ENCODE results near the gene ALPK3. TPM values are rescaled to one million over a fixed set of nuclear protein-coding genes. Genes with fewer than 3 reads are reported as not detected.

ALPK3 gene
- total and polyA plus RNA-seq, 9 of the 15 experiments (the other 6 are each of a cell fraction or from before 2014, with no cell fraction given), result 0.04 to 1.0 (median 0.07) TPM; not detected in 2

GRCh38 chr15:84772467-84772866 lies 44.7 kb upstream of the ALPK3 start:
- Histone ChIP-seq H3K79me2 (ENCODE audit: control insufficient read depth, insufficient read depth, low read length) (peaks cover 30% of the 10 kb centered on the region; the same call in 2 of the 3 replicates), H3K36me3 (ENCODE audit: control insufficient read depth, insufficient read depth, low read length) (peaks cover 52% of the 10 kb centered on the region; the same call in 2 of the 3 replicates), H2AFZ (ENCODE audit: low read depth, low read length) (no peak overlapping the region), H4K20me1 (replicated peaks; ENCODE audit: control insufficient read depth, insufficient read depth, low read length) (peaks cover 5% of the 10 kb centered on the region; the same call in 1 of the 2 replicates), H3K27ac (ENCODE audit: extremely low read depth, low read depth, low read length) (no peak overlapping the region), H3K27me3 (ENCODE audit: control insufficient read depth in 2 of 2, insufficient read depth in 2 of 2, low read length in 2 of 2) (no peaks in the 10 kb centered on the region), H3K4me2 (ENCODE audit: insufficient read depth, low read length) (no peak overlapping the region), H3K4me3 (no peak overlapping the region), H3K9ac (ENCODE audit: insufficient read depth in 1 of 2, low read depth in 2 of 2, low read length in 2 of 2) (no peak overlapping the region), H3K9me1 (ENCODE audit: control insufficient read depth, insufficient read depth, low read length) (no peaks in the 10 kb centered on the region), H3K4me1 (replicated peaks in 1 of 2; ENCODE audit: control insufficient read depth in 2 of 2, insufficient read depth in 2 of 2, low read length in 2 of 2) (no peaks in the 10 kb centered on the region), H3K9me3 (replicated peaks; ENCODE audit: control insufficient read depth, insufficient read depth, low read depth, low read length) (no peaks in the 10 kb centered on the region)
- TF ChIP-seq NFIC (IDR thresholded peaks at IDR 0.05), result no peak
- no peak for TF ChIP-seq ZNF717 (CRISPR knock-in tag; IDR thresholded peaks at IDR 0.05)
- no peak for TF ChIP-seq BHLHE40 (IDR thresholded peaks at IDR 0.05; ENCODE audit: low read length)
- FAIRE-seq (no peak), ATAC-seq (no peak), DNase-seq (ENCODE audit: extremely low read depth in 1 of 4, low spot score in 3 of 4) (no peak)
- in situ Hi-C loops (cut with MboI) (no loop called here), intact Hi-C loops (cut with micrococcal nuclease) (no loop called here)
- POLR2A ChIA-PET, result interaction anchor here (0.6 to 1.1 kb wide), 4 partner anchors 12 to 202 kb away, joined by 3 to 5 read pairs (median 3); no protein-coding TSS in a partner anchor
- 82% methylated on average over 2 of the region's 2 CpGs for WGBS (ENCODE audit: insufficient coverage, low coverage, missing lambda C conversion rate)
- no TSS peak for BruUV-seq (replicated peaks)
- CTCF ChIA-PET (ENCODE audit: low intra/inter-chr PET ratio), result no interaction called here

DNA sequence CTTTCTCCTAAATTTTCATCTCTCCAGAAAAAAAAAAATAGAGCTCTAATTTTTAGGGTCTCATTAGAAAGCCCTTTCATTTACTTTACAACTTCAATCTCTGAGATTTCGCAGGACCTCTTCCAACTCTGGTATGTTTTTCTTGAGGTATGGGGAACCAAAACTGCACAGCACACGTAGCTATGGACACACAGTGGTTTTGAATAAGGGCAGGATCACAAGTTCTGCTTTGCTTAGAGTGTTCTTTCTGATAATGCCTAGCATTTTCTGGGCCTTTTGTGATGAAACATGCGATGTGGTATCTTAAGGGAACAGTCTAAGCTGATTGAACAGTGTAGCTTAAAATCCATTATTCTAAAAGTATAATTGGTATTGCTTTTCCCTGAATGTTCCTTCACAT lies 43.4 kb upstream of the ALPK3 start:
- peak; percentile 61 for FAIRE-seq
- POLR2A ChIA-PET, result interaction anchor here (0.6 to 1.3 kb wide), 3 partner anchors 11 to 71 kb away, joined by 3 to 7 read pairs (median 3); no protein-coding TSS in a partner anchor
- in situ Hi-C loops (cut with MboI) (no loop called here), intact Hi-C loops (cut with micrococcal nuclease) (no loop called here)
- H3K27ac ChIP-seq (ENCODE audit: extremely low read depth, low read depth, low read length), result no peak overlapping the region
- BruUV-seq (replicated peaks), result no TSS peak
- H3K79me2 ChIP-seq (ENCODE audit: control insufficient read depth, insufficient read depth, low read length), result peaks cover 30% of the 10 kb centered on the region; the same call in 2 of the 3 replicates
- 87% methylated on average over 3 of the region's 3 CpGs for WGBS (ENCODE audit: insufficient coverage, low coverage, missing lambda C conversion rate)
- no peak overlapping the region for H3K4me3 ChIP-seq
- no peak overlapping the region for H3K9ac ChIP-seq (ENCODE audit: insufficient read depth in 1 of 2, low read depth in 2 of 2, low read length in 2 of 2)
- no peak for TF ChIP-seq ZNF174 (CRISPR knock-in tag; IDR thresholded peaks at IDR 0.05)
- no peak for TF ChIP-seq MTA3 (IDR thresholded peaks at IDR 0.05; ENCODE audit: borderline replicate concordance)
- no peak for TF ChIP-seq ZNF140 (CRISPR knock-in tag; IDR thresholded peaks at IDR 0.05)
- TF ChIP-seq CHD1 (IDR thresholded peaks at IDR 0.05; ENCODE audit: low read length), result no peak
- TF ChIP-seq NFATC3 (IDR thresholded peaks at IDR 0.05), result no peak
- TF ChIP-seq ZEB2 (IDR thresholded peaks at IDR 0.05), result no peak
- TF ChIP-seq HMGN3 (IDR thresholded peaks at IDR 0.05; ENCODE audit: borderline replicate concordance, extremely low read depth, insufficient read length, low read depth, low read length), result no peak
- no peak for TF ChIP-seq SRSF7 (optimal IDR thresholded peaks at IDR 0.05; ENCODE audit: low read depth, low read length)
- TF ChIP-seq YY1 (IDR thresholded peaks at IDR 0.05; ENCODE audit: borderline replicate concordance in 1 of 3, control insufficient read depth in 1 of 3, extremely low read depth in 1 of 3, insufficient read depth in 3 of 3, insufficient read length in 1 of 3, insufficient replicate concordance in 2 of 3, low read depth in 1 of 3, low read length in 2 of 3), result no peak
- TF ChIP-seq HMGXB4 (CRISPR knock-in tag; IDR thresholded peaks at IDR 0.05), result no peak
- H3K4me1 ChIP-seq (replicated peaks in 1 of 2; ENCODE audit: control insufficient read depth in 2 of 2, insufficient read depth in 2 of 2, low read length in 2 of 2), result no peaks in the 10 kb centered on the region
- H3K9me1 ChIP-seq (ENCODE audit: control insufficient read depth, insufficient read depth, low read length), result no peaks in the 10 kb centered on the region
- ATAC-seq, result no peak
- H4K20me1 ChIP-seq (replicated peaks; ENCODE audit: control insufficient read depth, insufficient read depth, low read length), result peaks cover 5% of the 10 kb centered on the region; the same call in 1 of the 2 replicates
- H3K27me3 ChIP-seq (ENCODE audit: control insufficient read depth in 2 of 2, insufficient read depth in 2 of 2, low read length in 2 of 2), result no peaks in the 10 kb centered on the region
- CTCF ChIA-PET (ENCODE audit: low intra/inter-chr PET ratio), result no interaction called here
- H2AFZ ChIP-seq (ENCODE audit: low read depth, low read length), result no peak overlapping the region
- no peaks in the 10 kb centered on the region for H3K9me3 ChIP-seq (replicated peaks; ENCODE audit: control insufficient read depth, insufficient read depth, low read depth, low read length)
- no peak overlapping the region for H3K4me2 ChIP-seq (ENCODE audit: insufficient read depth, low read length)
- DNase-seq (ENCODE audit: extremely low read depth in 1 of 4, low spot score in 3 of 4), result no peak
- peaks cover 45% of the 10 kb centered on the region; the same call in 2 of the 3 replicates for H3K36me3 ChIP-seq (ENCODE audit: control insufficient read depth, insufficient read depth, low read length)

Data from K562 (cell line).